Stimulated activated CD8-positive, alpha-beta memory T cell treated with anti-CD3 and anti-CD28 coated beads, Interleukin-7, amount 100 ng/mL, for 48 hours (primary cell): ENCODE results near the gene SHE.
A peak's percentile ranks its signal among the peaks of the same experiment; 100 is the strongest.
"Not testable (repeated sequence)": the region's sequence is repeated elsewhere in the genome, so short reads cannot be mapped to it uniquely, and the experiment has no call there.

Experiments
- DNase-seq, 2 donors: peaks; one replicate each; pipeline ENCODE4 v3.0.0-alpha.2; 2020; ENCODE audit warnings: low read depth in 1 of 2; ENCODE audit errors: extremely low read depth in 1 of 2

The SHE gene

DNA sequence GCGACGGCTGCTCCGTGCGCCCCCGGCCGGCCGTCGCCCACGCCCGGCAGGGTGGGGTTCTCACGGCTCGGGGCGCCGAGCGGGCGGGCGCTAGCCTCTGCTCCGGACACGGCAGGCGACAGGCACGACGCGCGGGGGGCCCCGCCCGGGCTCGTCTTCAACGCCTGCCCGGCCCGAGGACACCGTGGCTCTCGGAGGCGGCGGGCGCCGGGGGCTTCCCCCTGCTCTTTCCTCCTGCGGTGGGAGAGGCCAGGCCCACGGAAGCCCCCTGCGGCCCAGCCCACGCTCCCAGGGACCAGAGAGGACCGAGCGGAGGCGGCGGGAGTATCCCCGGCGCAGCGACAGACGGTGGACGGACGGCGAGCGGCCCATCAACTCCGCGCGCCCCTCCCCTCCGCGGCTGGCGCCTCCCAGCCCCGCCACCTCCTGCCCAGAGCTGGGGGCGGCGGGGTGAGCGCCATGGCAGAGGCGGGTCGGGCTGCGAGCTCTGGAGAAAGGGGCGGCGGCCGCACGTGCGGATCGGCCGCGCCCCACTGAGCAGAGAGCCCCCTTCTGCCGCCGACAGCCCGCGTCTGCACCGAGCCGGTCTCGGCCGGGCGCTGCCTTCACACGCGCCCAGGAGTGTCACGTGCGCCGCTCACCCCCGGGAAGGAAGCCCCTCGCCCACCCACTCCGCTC is at the start of gene SHE, which contains the start of gene TDRD10:
Gene SHE (minus strand): TSS at position 347 of the 678 bp plus-strand sequence. CDS start 386 bp downstream, outside the sequence.
Gene TDRD10 (plus strand): TSS at position 154 of the 678 bp plus-strand sequence. CDS start 4,685 bp downstream, outside the sequence.
- DNase-seq: no peak

DNA sequence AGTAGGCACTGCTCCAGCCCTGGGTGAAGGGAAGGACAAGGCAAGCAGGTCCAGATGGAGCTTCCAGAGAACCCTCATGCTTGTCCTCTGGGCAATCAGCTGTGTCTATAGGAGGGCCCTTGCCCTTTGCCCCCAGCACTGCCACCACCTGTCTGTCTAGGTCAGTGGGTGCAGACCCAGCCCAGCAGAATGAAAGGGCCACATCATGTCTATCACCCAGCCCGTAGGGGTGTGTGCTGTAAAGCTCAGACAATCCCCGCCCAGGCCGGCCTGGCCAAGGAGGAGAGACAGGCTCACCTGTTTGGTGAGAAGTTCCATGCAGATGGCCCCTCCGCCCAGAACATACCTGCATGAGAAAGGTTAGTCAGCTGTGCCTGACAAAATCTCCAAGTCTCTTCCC is 49.3 kb upstream of the SHE start:
- DNase-seq: no peak

DNA sequence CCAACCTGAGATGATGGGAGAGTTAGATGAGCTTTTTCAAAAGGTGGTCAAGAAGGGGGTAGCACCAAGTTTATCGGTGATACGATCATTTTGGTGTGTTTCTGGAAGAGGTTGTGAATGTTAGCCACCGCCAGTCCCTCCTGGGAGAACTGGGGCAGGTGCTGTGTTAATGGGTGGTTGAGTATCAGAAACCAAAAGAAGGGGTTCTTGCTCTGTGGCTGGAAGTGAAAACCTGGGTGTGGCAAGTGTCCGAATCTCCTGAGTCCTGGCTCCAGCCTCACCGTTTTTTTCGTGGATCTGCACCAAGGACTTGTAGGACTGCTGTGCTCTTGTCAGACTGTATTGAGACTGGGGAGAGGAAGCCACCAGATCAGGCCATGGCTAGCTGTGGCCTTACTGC is 48.4 kb upstream of the SHE start:
- DNase-seq: no peak

DNA sequence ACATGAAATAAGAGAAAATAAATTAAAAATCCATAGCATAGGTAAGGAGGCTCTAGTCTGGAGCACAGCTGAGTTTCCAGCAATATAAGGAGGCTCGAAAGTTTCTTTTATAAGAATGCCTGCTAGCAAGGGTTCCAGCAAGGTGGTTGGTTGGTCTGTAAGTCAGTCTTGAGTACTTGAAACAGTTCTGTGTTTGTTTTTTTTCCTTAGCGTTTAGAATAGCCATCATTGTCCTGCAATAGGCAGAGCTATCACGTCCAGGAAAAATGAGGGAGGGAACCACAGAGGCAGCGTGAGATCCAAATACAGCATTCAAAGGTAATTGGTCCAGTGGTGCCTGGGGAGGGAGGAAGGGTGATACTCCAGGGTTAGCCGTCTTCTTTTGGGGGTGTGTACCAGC is 47.9 kb upstream of the SHE start:
- DNase-seq: no peak

DNA sequence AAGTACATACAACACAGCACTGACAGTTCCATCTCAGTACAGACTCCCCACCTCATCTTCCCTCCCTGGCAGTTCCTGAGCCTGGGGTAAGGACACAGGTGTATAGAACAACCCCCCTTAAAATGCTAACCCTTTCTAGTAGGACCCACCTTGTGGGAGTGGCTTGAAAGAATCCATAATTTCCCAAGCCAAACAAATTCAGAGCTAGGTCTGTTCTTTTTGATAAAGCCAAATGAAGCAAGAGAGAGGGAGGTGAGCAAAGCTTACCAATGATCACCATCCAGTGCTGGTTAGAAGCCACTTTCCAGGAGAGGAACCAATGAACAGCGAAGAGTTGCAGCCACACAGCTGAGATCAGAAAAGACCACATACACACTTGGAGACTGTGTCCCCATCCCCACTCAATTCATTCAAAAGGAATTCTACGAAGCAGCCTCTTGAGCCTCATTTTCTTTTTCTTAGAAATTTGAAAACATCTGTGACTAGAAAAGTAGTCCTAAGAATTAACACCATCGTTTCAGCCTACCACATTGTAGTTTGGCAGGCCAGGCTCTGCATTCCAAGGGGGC is 47.1 kb upstream of the SHE start:
- no peak for DNase-seq

DNA sequence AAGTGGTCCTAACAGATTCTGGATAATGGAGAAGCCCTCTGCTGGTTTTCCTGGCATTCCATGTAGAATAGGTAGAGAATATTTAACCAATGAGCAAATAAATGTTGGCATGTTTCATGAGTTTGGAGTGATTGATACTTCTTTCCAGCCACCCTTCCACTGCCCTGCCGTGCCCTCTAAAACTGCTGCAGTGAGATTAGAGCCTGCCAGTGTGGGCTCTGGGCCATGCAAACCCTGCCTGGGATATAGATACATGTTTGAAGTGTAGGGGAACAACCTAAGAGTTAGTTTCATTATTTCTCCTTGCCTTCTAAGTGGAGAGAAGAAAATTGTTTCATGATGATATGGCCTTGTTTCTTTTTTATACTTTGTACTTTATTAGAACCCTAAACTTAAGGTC is 45.8 kb upstream of the SHE start:
- DNase-seq: no peak

DNA sequence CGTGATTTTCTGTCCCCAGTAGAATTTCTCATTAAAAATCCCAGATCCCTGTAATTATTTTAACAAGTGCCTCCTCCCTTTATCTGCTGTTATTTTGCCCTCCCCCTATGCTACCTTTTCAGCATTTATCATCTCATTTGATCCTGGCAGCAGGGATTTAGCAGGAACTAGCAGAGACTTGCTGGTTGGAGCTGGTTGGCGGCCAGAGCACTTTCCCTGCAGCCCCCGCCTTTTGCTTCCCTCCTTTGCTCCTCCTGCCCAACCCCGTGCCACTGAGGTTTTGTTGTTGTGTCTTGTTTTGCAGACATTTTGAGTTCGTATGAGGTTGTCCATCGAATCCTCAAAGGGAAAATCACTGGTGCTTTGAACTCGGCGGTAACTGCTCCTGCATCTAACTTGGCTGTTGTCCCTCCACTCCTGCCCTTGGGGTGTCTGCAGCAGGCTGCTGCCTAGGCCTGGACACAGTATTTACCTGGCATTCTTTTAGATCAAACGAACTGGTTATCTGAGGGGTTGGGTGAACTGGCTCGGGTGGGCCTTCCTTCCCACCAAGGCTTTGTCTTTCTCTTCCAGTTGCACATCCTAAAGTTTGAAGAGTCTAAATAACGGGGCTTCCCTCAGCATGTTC is 45.0 kb upstream of the SHE start:
- no peak for DNase-seq

DNA sequence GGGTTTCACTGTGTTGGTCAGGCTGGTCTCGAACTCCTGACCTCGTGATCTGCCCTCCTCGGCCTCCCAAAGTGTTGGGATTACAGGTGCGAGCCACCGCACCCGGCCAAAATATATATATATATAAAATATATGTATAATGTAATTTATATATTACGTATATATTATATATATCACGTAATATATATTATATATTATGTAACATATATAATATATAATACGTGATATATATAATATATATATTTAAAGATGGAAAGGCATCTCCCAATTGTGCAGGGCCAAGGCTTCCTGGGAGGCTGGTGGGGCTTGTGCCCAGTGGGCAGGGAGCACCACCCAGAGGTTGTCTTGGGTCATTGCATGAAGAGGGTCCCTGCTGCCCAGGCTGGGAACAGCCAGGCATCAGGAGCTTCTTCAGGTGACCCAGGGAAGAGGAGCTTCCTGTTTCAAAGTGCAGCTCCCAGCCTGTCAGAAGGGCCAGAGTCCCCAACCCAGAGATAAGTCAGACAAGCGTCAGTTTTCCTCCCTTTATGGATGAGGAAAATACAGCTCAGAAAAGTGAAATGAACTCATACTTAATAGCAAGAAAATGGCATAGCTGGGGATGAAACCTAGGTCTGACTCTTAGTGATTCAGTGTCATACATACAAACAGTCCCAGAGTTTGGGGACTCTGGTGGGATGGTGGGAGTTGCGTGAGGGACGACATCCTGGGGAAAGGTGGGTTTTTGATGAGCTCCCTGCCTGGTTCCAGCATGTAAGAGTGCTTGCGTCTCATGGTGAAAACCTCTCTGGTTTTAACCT is 44.3 kb upstream of the SHE start:
- DNase-seq: peak; percentile 32 to 35

DNA sequence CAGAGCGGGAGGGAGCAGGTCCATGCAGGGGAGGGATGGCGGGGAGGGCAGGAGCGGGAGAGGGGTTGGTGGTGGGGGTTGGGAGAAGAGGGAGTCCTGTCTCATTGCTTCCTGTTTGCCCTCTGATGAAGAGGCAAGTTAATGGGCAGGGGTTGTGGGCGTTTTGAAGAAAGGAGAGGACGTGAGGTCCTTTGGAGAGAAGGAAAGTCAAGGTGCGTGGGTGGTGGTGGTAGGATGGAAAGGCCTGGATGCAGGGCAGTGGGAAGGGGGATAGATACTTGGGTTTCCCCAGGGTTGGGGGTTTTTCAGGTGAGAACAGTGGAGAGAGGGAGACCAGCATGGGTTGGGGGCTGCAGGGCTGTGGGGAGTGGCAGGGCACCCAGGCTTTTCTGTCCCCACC is 39.0 kb upstream of the SHE start:
- DNase-seq: no peak

DNA sequence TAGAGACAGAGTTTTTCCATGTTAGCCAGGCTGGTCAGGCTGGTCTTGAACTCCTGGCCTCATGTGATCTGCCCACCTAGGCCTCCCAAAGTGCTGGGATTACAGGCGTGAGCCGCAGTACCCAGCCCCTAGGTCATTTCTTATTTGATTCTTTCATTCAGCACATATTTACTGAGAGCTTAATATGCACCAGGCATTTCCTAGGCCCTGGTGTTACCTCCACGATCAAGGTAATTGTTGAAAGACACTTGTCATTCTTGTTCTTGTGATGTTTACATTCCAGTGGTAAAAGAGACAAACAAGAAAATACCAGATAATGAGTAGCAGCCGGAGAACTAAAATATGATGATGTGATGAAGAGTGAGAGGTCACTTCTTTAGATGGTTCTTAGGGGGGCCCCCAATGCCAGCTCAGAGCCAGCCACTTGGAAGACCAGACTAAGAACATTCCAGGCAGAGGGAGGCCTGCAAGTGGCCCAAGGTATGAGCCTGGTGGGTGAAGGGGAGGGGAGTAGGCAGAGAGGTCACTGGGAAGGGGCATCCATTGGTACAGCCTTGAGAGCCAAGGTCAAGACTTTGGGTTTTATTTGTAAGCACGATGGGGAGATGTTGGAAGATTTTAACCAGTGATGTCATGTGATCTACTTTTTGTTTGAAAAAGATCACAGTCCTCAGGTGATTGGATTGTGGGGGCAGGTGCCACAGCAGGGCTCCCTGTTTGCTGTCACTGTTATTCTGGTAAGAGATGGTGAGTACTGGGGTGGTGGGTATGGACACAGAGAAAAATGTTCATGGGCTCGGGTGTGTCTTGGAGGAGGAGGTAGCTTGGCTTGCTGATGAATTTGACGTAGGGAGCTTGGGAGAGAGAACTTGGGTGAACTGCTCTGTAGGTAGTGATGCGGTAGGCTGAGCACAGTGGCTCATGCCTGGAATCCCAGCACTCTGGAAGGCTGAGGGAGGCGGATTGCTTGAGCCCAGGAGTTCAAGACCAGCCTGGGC is 37.6 kb upstream of the SHE start:
- no peak for DNase-seq

DNA sequence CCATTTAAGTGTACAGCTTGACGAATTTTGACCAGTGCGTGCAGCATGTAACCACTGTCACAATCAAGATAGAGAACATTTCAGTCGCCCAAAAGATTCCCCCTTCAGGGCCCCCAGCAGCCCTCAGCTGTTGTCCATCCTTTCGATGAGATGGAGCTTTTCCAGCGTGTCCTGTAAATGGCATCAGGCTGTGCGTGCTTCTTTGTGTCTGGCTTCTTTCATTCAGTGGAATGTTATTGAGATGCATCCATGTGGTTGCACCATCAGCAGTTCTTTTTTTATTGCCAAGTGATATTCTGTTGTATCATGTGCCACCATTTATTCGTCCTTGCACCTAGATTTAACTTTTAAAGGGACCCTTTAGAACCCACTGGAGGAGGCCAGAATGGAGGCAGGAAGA is 34.4 kb upstream of the SHE start:
- no peak for DNase-seq

DNA sequence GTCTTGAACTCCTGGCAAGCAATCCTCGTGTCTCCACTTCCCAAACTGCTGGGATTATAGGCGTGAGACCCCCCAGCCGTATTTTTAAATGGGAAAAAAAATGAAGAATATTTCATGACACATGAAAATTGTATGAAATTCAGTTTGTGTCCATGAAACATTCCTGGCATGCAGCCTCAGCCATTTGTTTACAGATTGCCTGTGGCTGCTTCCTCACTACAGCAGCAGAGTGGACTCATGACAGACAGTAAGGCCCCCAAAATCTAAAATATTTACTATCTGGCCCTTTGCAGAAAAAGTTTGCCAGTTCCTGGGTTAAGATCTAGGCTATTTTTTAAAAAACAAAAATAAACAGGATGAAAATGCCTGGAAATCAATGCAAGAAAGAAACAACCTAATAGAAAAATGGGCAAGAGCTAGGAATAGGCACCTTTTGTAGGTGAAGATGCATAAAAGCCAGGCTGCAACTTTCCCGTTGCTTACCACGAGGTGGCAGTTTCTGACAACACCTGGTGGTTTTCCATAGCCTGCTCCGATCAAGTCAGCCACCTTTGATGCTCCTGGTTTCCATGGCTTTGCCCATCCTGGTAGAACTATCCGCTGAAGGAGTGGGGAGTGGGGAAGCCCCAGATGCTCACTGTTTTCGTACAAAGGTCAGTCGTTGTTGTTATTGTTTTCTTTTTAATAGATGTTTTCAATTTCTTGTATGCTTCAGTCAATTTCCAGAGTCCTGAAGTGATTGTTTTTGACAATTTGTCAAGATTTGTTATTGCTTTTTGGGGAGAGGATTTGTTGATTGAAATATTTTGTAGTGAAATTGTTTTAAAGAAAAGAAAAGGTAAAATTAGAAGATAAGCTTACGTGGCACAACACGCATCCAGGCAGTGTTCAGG is 32.0 kb upstream of the SHE start:
- DNase-seq: no peak

DNA sequence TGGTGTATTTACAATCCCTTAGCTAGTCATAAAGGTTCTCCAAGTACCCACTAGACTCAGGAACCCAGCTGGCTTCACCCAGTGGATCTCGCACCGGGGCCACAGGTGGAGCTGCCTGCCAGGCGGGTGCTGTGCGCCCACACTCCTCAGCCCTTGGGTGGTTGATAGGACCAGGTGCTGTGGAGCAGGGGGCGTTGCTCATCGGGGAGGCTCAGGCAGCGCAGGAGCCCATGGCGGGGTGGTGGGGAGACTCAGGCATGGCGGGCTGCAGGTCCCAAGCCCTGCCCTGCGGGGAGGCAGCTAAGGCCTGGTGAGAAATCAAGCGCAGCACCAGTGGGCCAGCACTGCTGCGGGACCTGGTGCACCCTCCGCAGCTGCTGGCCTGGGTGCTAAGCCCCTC is 29.7 kb upstream of the SHE start:
- DNase-seq: not testable (repeated sequence)

DNA sequence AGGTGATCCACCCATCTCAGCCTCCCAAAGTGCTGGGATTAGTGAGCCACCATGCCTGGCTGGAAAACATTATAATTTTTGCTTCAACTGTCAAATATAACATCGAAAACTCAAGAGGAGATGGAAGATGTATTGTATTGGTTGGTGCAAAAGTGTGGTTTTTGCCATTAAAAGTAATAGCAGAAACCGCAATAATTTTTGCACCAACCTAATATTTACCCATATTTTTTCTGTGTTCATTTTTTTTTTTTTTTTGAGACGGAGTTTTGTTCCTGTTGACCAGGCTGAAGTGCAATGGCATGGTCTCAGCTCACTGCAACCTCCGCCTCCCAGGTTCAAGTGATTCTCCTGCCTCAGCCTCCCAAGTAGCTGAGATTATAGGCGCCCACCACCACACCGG is 27.1 kb upstream of the SHE start:
- DNase-seq: no peak

DNA sequence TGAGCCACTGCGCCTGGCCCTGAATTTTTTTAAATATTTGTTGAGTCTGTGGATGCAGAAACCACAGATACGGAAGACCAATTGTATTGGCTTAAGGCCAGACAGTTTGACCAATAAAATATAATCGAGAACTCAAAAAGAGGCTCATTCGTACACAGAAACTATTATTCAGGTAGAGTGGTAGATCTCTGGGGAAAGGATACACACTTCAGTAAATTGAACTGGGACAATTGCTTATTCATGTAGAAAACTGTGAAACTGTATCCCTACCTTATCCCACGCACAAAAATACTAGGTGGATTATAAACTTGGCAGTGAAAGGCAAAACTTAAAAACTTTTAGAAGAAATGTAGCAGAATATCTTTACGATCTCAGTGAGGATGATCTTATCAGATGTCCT is 25.0 kb upstream of the SHE start:
- no peak for DNase-seq

DNA sequence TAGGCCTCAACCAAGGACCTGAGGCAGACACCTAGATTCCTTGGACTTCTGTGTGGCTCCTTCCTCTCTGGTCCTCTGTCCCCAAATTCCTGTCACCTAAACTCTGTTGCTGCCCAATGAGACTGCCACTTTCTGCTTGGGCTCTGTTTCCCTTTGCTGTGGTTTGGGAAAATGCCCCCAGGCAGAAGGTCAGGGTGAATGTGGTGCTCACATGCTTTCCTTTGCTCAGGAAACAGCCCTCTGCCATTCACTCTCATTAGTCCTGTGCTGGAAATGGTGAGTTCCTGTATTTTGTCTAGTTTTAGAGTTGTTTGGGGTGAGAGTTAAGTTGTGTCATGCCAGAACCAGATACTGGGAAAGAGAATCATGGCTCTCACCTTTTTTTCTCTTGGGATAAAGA is 22.7 kb upstream of the SHE start:
- no peak for DNase-seq

DNA sequence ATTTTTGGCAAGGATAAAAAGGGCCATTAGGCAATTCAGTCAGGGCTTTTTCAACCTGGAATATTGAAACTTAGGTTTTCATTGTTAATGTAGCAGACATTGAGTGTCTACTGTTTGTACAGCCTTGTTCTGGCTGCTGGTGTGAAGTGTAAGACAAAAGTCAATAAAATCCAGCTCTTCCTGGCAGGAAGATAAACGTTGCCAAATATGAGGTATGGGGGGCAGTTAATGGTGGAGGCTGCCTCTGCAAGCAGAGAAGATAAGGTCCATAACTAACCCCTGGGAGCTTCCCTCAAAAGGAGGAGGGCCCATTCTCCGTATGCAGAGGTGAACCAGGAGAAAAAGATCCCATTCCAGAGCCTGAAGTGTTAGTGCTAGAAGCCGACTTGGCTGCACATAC is 19.5 kb upstream of the SHE start:
- DNase-seq: no peak

DNA sequence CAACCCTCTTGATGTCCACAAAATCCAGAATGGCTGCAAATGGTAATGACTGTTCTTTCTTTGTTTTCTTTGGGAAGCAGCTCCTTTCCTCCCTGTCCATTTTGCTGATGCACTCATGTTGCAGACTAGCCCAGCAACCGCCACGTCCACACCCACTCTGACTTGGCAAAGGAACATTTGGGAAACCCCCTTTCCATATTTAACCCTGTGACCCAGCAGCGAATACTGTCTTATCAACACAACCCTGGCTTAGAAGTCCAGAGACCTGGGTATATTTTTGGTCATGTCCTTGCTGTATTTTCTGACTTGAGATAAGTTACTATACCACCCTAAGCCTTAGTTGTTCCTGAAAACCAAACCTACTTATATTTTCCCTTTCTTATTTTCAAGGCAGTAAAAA is 18.1 kb upstream of the SHE start:
- no peak for DNase-seq

DNA sequence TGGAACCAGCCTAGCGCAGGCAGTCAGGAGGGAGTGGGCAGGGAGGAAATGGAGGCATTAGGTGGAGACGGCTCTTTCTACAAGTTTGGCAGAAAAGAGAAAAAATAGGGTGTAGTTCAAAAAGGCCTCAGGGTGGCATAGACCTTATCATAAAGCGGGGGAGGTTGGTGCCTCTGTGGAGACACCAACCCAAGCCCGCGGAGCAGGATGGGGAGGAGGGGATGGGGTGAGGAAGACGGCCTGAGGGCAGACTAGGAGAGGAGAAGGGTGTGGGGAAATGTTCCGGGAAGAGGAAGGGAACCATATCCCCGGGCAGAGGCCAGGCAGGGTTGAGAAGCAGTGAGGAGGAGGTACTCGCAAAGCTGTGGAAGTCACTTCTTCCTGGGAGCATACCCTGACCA is 17.4 kb upstream of the SHE start:
- DNase-seq: no peak
